GM12801 (cell line): ENCODE data around the gene NT5DC2.

Experiments used
- CTCF ChIP-seq: IDR thresholded peaks from one replicate; pipeline ENCODE4 v1.5.1; 2011; ENCODE audit warnings: control low read depth; ENCODE audit not compliant: insufficient read length; ENCODE audit errors: extremely low read depth

NT5DC2 gene

DNA sequence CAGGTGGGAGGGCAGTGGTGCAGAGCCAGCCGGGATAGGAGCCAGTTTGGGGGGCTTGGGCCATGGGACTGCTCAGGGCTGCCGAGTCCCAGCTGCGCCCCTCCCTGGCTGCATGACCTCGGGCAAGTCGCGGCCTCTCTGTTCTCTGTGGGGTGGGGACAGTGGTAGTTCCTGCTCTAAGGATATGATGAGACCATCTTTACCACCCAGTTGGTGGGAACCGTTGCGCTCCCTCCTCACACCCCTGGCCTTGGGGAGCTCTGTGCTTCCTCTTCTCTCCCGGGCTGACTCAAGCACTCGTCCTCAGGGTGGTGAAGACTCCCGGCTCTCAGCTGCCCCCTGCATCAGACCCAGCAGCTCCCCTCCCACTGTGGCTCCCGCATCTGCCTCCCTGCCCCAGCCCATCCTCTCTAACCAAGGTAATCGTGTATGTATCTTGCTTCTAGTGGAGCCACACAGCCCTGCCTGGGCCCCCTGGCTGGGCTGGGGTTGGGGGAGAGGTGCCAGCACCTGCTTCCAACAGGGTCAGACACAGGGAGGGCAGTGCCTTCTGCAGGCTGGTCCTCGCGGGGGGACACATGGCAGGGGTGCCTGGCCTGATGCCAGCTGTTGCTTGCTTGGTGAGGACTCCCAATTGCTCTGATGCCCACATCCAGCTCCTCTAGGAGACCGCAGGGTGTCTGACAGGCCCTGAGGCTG lies 53.6 kb downstream of the NT5DC2 start:
- no peak for TF ChIP-seq CTCF

DNA sequence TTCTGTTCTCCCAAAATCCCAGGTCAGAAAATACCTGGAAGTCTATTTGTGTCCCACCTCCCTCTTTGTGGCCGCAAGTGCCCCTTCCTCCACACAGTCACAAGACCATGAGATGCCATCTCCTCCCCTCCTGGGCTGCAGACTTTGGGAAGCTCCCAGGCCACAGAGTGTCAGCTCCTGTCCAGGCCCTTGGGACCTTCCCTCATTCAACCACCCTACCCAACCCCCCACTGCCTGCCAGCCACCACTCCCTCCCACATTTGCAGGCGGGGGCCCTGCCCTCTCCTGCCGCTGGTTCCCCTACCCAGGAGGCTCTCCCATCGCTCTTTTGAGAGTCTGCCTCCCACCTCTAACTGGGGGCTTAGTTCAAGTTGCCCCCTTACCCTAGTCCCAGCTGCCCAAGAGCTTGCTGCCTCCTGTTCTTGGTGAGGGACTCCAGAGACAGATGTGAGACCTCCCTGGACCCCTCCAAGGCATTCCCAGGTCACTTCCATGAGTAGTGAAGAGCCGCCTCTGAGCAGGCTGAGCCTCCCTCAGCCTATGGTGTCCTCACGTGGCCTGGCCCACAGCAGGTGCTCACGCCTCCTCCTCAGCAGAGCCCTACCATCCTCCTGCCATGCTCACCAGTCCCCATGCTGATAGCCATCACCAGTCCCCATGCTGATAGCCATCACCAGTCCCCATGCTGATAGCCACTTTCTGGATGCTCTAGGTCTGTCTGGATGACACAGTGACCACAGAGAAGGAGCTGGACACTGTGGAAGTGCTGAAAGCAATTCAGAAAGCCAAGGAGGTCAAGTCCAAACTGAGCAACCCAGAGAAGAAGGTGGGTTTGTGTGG lies 54.4 kb downstream of the NT5DC2 start:
- TF ChIP-seq CTCF = no peak

GRCh38 chr3:52477796-52478095 lies 55.9 kb downstream of the NT5DC2 start:
- no peak for TF ChIP-seq CTCF

GRCh38 chr3:52477076-52477795 lies 56.4 kb downstream of the NT5DC2 start:
- no peak for TF ChIP-seq CTCF
